ENCODE data around the gene INSIG2.

The INSIG2 gene

DNA sequence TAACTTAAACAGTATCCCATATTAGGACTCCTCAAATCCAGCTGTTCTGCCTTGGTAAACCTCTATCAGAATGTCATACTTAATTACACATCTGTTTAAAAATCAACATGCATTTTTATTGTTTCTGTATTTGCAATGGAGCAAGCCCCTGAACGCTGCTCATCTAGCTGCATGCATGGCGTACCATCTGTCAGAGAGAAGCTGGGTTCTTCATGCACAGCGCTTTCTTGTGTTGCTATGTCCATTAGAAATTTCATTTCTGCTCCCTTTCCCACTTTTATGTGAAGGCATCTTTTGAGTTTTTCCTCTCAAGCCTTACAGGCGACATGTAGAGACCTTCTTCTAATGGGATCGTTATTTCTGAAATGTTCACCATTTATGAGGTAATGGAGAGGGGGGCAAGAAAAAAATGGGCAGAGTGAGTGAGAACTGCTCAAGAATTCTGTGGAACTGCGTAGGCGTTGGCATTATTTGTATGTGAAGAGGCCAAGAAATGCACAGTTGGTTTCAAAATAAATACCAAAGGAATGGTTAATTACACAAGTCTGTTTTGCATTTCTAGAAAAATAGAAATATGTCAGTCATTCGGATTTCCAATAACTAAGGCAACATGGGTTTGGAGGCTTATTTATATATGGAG lies 31.6 kb downstream of the INSIG2 start:
- TF ChIP-seq, protein P1, sequence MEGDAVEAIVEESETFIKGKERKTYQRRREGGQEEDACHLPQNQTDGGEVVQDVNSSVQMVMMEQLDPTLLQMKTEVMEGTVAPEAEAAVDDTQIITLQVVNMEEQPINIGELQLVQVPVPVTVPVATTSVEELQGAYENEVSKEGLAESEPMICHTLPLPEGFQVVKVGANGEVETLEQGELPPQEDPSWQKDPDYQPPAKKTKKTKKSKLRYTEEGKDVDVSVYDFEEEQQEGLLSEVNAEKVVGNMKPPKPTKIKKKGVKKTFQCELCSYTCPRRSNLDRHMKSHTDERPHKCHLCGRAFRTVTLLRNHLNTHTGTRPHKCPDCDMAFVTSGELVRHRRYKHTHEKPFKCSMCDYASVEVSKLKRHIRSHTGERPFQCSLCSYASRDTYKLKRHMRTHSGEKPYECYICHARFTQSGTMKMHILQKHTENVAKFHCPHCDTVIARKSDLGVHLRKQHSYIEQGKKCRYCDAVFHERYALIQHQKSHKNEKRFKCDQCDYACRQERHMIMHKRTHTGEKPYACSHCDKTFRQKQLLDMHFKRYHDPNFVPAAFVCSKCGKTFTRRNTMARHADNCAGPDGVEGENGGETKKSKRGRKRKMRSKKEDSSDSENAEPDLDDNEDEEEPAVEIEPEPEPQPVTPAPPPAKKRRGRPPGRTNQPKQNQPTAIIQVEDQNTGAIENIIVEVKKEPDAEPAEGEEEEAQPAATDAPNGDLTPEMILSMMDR (IDR thresholded peaks at IDR 0.05; ENCODE audit: low read length, missing control alignments), result no peak
- DNase-seq (ENCODE audit: low read depth), result peak; percentile 10

DNA sequence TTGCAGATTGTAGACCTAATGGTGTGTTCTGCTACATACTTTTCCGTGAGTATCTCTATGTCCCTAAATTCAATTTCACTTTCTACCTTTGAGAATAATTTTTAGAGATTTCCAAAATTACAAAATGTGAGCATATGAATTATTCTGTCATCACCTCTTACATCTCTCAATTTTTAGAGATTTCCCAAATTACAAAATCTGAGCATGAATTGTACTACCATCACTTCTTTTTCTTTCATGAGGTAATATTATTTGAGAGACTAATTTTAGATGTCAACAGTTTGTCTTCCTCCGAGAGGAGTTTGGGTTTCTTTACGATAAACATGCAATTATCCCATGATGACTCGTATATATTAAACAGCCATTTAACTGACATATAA lies 32.1 kb downstream of the INSIG2 start:
- TF ChIP-seq, protein P1 (IDR thresholded peaks at IDR 0.05; ENCODE audit: low read length, missing control alignments), result no peak
- no peak for DNase-seq (ENCODE audit: low read depth)
- no peak overlapping the region for H3K4me3 ChIP-seq (replicated peaks; ENCODE audit: low read depth, low read length)

More for the DNA sequence above, 31.6 kb downstream of the INSIG2 start:
- no peak overlapping the region for H3K4me3 ChIP-seq (replicated peaks; ENCODE audit: low read depth, low read length)

DNA sequence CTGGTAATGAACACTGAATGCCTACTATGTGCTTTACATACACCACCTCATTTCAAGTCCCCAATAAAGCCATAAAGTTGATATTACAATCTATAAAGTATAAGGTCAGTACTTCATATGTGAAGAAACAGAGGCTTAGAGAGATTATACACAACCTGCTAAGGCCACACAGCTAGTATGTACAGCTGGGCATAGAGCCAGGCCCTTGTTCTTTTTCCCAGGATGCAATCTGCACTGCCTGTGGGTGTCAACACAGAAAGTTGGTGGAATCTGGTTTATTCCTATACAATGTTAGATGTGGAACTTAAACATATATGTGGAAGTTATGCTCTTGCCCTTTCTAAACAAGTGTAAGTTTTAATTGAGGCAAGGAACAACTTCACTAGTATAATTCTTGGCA lies 32.8 kb downstream of the INSIG2 start:
- no peak for DNase-seq (ENCODE audit: low read depth)
- H3K4me3 ChIP-seq (replicated peaks; ENCODE audit: low read depth, low read length), result no peak overlapping the region
- TF ChIP-seq, protein P1 (IDR thresholded peaks at IDR 0.05; ENCODE audit: low read length, missing control alignments), result no peak

DNA sequence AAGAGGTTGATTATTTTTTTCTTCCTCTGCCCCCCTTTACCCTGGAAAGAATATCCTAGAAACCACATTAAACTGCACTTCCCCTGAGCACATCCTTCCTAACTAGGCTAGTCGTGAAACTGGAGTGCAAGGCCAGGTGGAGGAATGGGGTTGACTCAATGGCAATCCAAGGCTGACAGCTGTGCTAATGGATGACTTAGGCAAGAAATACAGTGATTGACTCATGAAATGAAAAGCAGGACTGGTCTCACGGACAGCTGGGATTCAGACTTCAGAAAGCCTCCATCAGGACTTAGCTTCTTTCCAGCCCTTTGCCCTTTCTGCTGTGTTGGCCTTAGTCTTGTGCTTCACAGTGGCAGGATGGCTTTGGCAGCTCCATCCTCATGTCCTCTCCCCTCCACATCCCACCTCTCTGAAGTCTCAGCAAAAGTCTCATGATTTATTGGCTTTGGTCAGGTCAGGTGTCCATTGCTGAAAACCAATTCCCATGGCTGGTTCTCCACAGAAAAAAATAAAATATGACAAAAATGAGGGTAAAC lies 33.8 kb downstream of the INSIG2 start:
- DNase-seq (ENCODE audit: low read depth), result no peak
- H3K4me3 ChIP-seq (replicated peaks; ENCODE audit: low read depth, low read length), result no peak overlapping the region
- TF ChIP-seq, protein P1 (IDR thresholded peaks at IDR 0.05; ENCODE audit: low read length, missing control alignments), result no peak

DNA sequence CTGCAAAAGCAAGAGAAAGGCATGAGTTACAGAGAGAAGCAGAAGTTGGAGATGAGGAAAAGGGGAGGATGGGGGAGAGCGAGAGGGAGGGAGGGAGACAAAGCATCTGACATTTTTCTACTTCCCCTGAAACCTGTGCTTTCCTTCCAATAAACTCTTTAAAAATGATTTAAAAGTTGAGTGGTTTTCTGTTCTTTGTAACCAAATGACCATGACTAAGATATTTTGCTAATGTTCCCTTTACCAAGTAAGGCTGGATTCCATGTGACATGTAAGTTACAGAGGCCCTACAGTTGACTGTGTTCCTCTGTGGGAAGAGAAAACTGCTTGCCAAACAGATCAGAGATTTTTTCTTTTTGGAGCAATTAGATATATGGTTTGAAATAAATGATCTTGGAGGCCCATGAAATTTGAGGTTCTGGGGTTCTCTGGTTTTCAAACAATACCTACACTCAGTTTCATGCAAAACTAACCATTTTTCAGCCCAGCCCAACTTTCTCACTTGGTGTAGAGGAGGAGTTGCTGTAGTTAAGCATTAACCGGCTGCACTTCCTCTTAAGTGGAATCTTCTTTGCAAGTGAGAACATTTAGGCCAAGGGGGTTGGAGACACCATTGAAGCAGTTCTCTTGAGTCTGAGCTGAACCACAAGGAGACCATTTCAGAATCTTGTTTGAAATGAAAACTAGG lies 34.5 kb downstream of the INSIG2 start:
- no peak for DNase-seq (ENCODE audit: low read depth)
- TF ChIP-seq, protein P1 (IDR thresholded peaks at IDR 0.05; ENCODE audit: low read length, missing control alignments), result no peak
- H3K4me3 ChIP-seq (replicated peaks; ENCODE audit: low read depth, low read length), result no peak overlapping the region

DNA sequence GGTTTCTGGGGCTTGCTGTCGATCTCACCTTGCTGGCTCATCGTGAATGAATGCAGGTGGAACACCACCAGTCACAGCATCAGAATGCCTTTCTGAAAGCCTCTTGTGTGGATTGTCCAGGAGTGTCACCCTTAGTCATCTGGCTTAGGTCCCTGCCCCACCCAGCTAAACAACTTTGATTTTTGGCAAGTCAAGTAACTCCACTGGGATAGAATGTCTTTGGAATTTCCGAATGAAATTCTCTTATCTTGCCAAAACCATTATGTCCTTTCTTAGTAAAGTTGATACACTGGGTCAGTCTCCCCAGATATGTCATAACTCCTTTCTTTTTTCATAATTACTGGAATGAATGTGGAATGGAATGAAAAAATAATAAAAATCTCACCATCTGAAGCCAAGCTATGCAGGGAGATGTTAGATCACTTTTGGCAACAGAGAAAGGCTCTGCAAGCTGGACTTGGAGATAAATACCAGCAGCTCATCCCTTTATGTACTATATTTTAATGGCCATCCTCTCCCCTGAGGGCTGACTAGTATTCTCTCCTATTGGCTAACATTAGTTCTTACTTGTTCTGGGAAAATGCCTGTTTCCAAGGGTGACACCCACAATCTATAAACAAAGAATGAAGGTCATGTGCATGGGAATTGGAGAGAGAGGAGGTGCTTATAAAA lies 35.4 kb downstream of the INSIG2 start:
- no peak overlapping the region for H3K4me3 ChIP-seq (replicated peaks; ENCODE audit: low read depth, low read length)
- TF ChIP-seq, protein P1 (IDR thresholded peaks at IDR 0.05; ENCODE audit: low read length, missing control alignments), result no peak
- peak; percentile 76 for DNase-seq (ENCODE audit: low read depth)

Data from fibroblast of pulmonary artery (primary cell).